ENCODE measurements around the gene TMPRSS3. TPM values are rescaled to one million over a fixed set of nuclear protein-coding genes. Genes with fewer than 3 reads are reported as not detected.

Gene TMPRSS3
- total and polyA plus RNA-seq, 2 of the 13 experiments (the other 11 are each of a cell fraction or from before 2014, with no cell fraction given) = 2.8 to 16.9 TPM

- TF ChIP-seq KDM4B (CRISPR knock-in tag; IDR thresholded peaks at IDR 0.05) (peak; percentile 90), YEATS4 (CRISPR knock-in tag; IDR thresholded peaks at IDR 0.05; ENCODE audit: borderline replicate concordance) (no peak), REST (IDR thresholded peaks at IDR 0.05; ENCODE audit: borderline replicate concordance in 1 of 2, low read depth in 1 of 2, low read length in 2 of 2) (0 out of 4 replicates have a peak, but pooled peaks of 1 of the 2 experiments have one; percentile 16), ZNF746 (CRISPR knock-in tag; IDR thresholded peaks at IDR 0.05) (peak; percentile 78), ZNF205 (CRISPR knock-in tag; IDR thresholded peaks at IDR 0.05) (no peak), ZNF691 (CRISPR knock-in tag; IDR thresholded peaks at IDR 0.05; ENCODE audit: borderline replicate concordance, low read depth) (no peak), ZUFSP (CRISPR knock-in tag; IDR thresholded peaks at IDR 0.05; ENCODE audit: borderline replicate concordance) (no peak), CREBL2 (CRISPR knock-in tag; IDR thresholded peaks at IDR 0.05; ENCODE audit: borderline replicate concordance) (no peak), FOXJ3 (CRISPR knock-in tag; IDR thresholded peaks at IDR 0.05; ENCODE audit: borderline replicate concordance) (peak; percentile 91), SCMH1 (CRISPR knock-in tag; IDR thresholded peaks at IDR 0.05; ENCODE audit: borderline replicate concordance) (no peak), XRCC5 (optimal IDR thresholded peaks at IDR 0.05; ENCODE audit: low read length) (peak; percentile 41), GABPA (IDR thresholded peaks at IDR 0.05; ENCODE audit: low read depth, low read length) (no peak), GABPA (CRISPR knock-in tag; IDR thresholded peaks at IDR 0.05; ENCODE audit: low read depth) (peak; percentile 39; the same call in 1 of the 2 replicates), ZC3H13 (CRISPR knock-in tag; IDR thresholded peaks at IDR 0.05) (no peak), HMGXB4 (CRISPR knock-in tag; IDR thresholded peaks at IDR 0.05; ENCODE audit: borderline replicate concordance in 1 of 2, low read depth in 1 of 2) (peak in 1 of 2 experiments; percentile 30; a peak in 2 of 4 replicates), U2AF2 (IDR thresholded peaks at IDR 0.05; ENCODE audit: low read depth, low read length) (no peak), ZFYVE20 (CRISPR knock-in tag; IDR thresholded peaks at IDR 0.05; ENCODE audit: borderline replicate concordance, low read depth) (no peak), ZNF12 (CRISPR knock-in tag; IDR thresholded peaks at IDR 0.05) (peak; percentile 53; the same call in 1 of the 2 replicates)
These were observed 9.7 kb downstream of the TMPRSS3 start (continued) for GRCh38 chr21:42386034-42386591.

All from HepG2 (cell line).